Measurements from ENCODE around the gene SRSF10.

The SRSF10 gene

GRCh38 chr1:23930861-23931490 lies 49.2 kb downstream of the SRSF10 start:
- Histone ChIP-seq H2AFZ (ENCODE audit: low read length) (no peak overlapping the region), H4K20me1 (ENCODE audit: insufficient read depth, low read length) (no peaks in the 10 kb centered on the region), H3K27me3 (replicated peaks; ENCODE audit: insufficient read depth, low read length) (no peaks in the 10 kb centered on the region), H3K79me2 (ENCODE audit: low read length) (no peaks in the 10 kb centered on the region), H3F3A (ENCODE audit: insufficient read depth, low read length) (no peaks in the 10 kb centered on the region), H3K9ac (ENCODE audit: low read length) (no peak overlapping the region), H3K4me3 (ENCODE audit: low read length) (no peak overlapping the region), H3K9me2 (replicated peaks; ENCODE audit: insufficient read depth, low read length) (no peaks in the 10 kb centered on the region), H3K4me1 (ENCODE audit: low read length) (no peaks in the 10 kb centered on the region), H3K4me2 (ENCODE audit: low read depth, low read length) (no peak overlapping the region), H3K9me3 (replicated peaks; ENCODE audit: insufficient read depth, low read length) (no peaks in the 10 kb centered on the region), H3K27ac (ENCODE audit: low read length) (no peak overlapping the region), H3K36me3 (replicated peaks; ENCODE audit: insufficient read depth, low read length) (no peaks in the 10 kb centered on the region)
- no peak for TF ChIP-seq CTCF (IDR thresholded peaks at IDR 0.05; ENCODE audit: low read length)
- DNase-seq: no peak

GRCh38 chr1:23930270-23930669 lies 49.9 kb downstream of the SRSF10 start:
- Histone ChIP-seq H2AFZ (ENCODE audit: low read length) (no peak overlapping the region), H3K79me2 (ENCODE audit: low read length) (no peaks in the 10 kb centered on the region), H3K4me1 (ENCODE audit: low read length) (no peaks in the 10 kb centered on the region), H3K9ac (ENCODE audit: low read length) (no peak overlapping the region), H3K4me2 (ENCODE audit: low read depth, low read length) (no peak overlapping the region), H4K20me1 (ENCODE audit: insufficient read depth, low read length) (no peaks in the 10 kb centered on the region), H3K27me3 (replicated peaks; ENCODE audit: insufficient read depth, low read length) (no peaks in the 10 kb centered on the region), H3F3A (ENCODE audit: insufficient read depth, low read length) (no peaks in the 10 kb centered on the region), H3K36me3 (replicated peaks; ENCODE audit: insufficient read depth, low read length) (no peaks in the 10 kb centered on the region), H3K9me3 (replicated peaks; ENCODE audit: insufficient read depth, low read length) (no peaks in the 10 kb centered on the region), H3K4me3 (ENCODE audit: low read length) (no peak overlapping the region), H3K9me2 (replicated peaks; ENCODE audit: insufficient read depth, low read length) (no peaks in the 10 kb centered on the region), H3K27ac (ENCODE audit: low read length) (no peak overlapping the region)
- TF ChIP-seq EZH2 (optimal IDR thresholded peaks at IDR 0.05; ENCODE audit: low read depth, low read length): no peak
- no peak for TF ChIP-seq EZH2phosphoT487 (IDR thresholded peaks at IDR 0.05; ENCODE audit: low read length)
- no peak for TF ChIP-seq CTCF (IDR thresholded peaks at IDR 0.05; ENCODE audit: low read length)
- DNase-seq: no peak

GRCh38 chr1:23928789-23929188 lies 51.3 kb downstream of the SRSF10 start:
- TF ChIP-seq CTCF (IDR thresholded peaks at IDR 0.05; ENCODE audit: low read length) (no peak), EZH2 (optimal IDR thresholded peaks at IDR 0.05; ENCODE audit: low read depth, low read length) (no peak), EZH2phosphoT487 (IDR thresholded peaks at IDR 0.05; ENCODE audit: low read length) (no peak)
- Histone ChIP-seq H3K4me2 (ENCODE audit: low read depth, low read length) (no peak overlapping the region), H2AFZ (ENCODE audit: low read length) (no peak overlapping the region)

More at GRCh38 chr1:23928789-23929188, 51.3 kb downstream of the SRSF10 start:
- Histone ChIP-seq H3K4me3 (ENCODE audit: low read length) (no peak overlapping the region), H3K4me1 (ENCODE audit: low read length) (no peaks in the 10 kb centered on the region), H3K9ac (ENCODE audit: low read length) (no peak overlapping the region), H3F3A (ENCODE audit: insufficient read depth, low read length) (no peaks in the 10 kb centered on the region), H3K27me3 (replicated peaks; ENCODE audit: insufficient read depth, low read length) (no peaks in the 10 kb centered on the region), H4K20me1 (ENCODE audit: insufficient read depth, low read length) (no peaks in the 10 kb centered on the region), H3K27ac (ENCODE audit: low read length) (no peak overlapping the region), H3K36me3 (replicated peaks; ENCODE audit: insufficient read depth, low read length) (no peaks in the 10 kb centered on the region), H3K9me3 (replicated peaks; ENCODE audit: insufficient read depth, low read length) (no peaks in the 10 kb centered on the region), H3K79me2 (ENCODE audit: low read length) (no peaks in the 10 kb centered on the region), H3K9me2 (replicated peaks; ENCODE audit: insufficient read depth, low read length) (no peaks in the 10 kb centered on the region)
- DNase-seq: no peak

Data from MM.1S (cell line).